H1 (cell line): ENCODE measurements around the gene ANXA3. TPM values are rescaled to one million over a fixed set of nuclear protein-coding genes. Genes with fewer than 3 reads are reported as not detected.

Experiments
- CTCF ChIA-PET: fragments of 300-600 bp; sonication (Branson Sonifier 250); formaldehyde crosslinking; loops from one replicate; lab custom pipeline; 2021; ENCODE audit not compliant: partially characterized antibody; lab: Charles Lee
- POLR2A ChIA-PET: fragments of 300-600 bp; sonication (Branson Sonifier 250); formaldehyde crosslinking; loops from one replicate; lab custom pipeline; 2021; ENCODE audit warnings: inconsistent platforms; ENCODE audit not compliant: partially characterized antibody; lab: Charles Lee
- DNase-seq, 2 experiments: peaks; one replicate each; pipeline versions ENCODE4 v3.0.0 to v3.0.0-alpha.2; 2010 to 2022; ENCODE audit warnings: low spot score in 2 of 2, low read depth in 1 of 2, mixed read lengths in 1 of 2
- FAIRE-seq: peaks from 2 replicates; lab custom pipeline; 2011; peaks lifted over from hg19 to GRCh38; lab: Jason Lieb, UNC
- H2AFZ ChIP-seq: 2 replicates; pipeline ENCODE4 v1.8.1; 2012; ENCODE audit warnings: low read length, inconsistent platforms
- H2AK5ac ChIP-seq: 2 replicates; pipeline ENCODE4 v1.6.1; 2013; ENCODE audit warnings: low read depth, low read length
- H2BK120ac ChIP-seq: replicated peaks from 2 replicates; pipeline ENCODE3; 2013; ENCODE audit warnings: low read depth, low read length, inconsistent platforms
- H2BK12ac ChIP-seq: 2 replicates; pipeline ENCODE4 v1.6.1; 2013; ENCODE audit warnings: low read depth, low read length
- H2BK15ac ChIP-seq: 2 replicates; pipeline ENCODE4 v1.6.1; 2013; ENCODE audit warnings: low read length
- H2BK20ac ChIP-seq: 2 replicates; pipeline ENCODE4 v1.6.1; 2013; ENCODE audit warnings: low read length
- H2BK5ac ChIP-seq: 2 replicates; pipeline ENCODE4 v1.6.1; 2013; ENCODE audit warnings: low read depth, low read length
- H3K14ac ChIP-seq: 2 replicates; pipeline ENCODE4 v1.6.1; 2013; ENCODE audit warnings: inconsistent platforms; ENCODE audit not compliant: insufficient read length
- H3K18ac ChIP-seq: 2 replicates; pipeline ENCODE4 v1.6.1; 2013; ENCODE audit warnings: low read length; ENCODE audit errors: extremely low read depth
- H3K23ac ChIP-seq: 2 replicates; pipeline ENCODE4 v1.6.1; 2013; ENCODE audit warnings: inconsistent platforms; ENCODE audit not compliant: insufficient read length
- H3K23me2 ChIP-seq: 2 replicates; pipeline ENCODE4 v1.6.1; 2013; ENCODE audit warnings: low read depth, low read length
- H3K27ac ChIP-seq: 2 replicates; pipeline ENCODE4 v1.6.1; 2011; ENCODE audit warnings: low read depth, low read length, inconsistent platforms
- H3K27me3 ChIP-seq, 4 experiments: replicated peaks in 1 of 4; 1 replicate in 1 of 4; 2 replicates in 3 of 4; pipeline versions ENCODE4 v1.6.1 to v1.8.1; 2011 to 2013; ENCODE audit warnings: low read length in 3 of 4, mild to moderate bottlenecking in 3 of 4, inconsistent platforms in 2 of 4, mixed read lengths in 2 of 4, moderate library complexity in 1 of 4; ENCODE audit not compliant: control insufficient read depth in 3 of 4, insufficient read depth in 3 of 4; ENCODE audit errors: extremely low read depth in 1 of 4
- H3K36me3 ChIP-seq, 4 experiments: 2 replicates each; pipeline versions ENCODE4 v1.6.1 to v1.8.1; 2011 to 2013; ENCODE audit warnings: mild to moderate bottlenecking in 4 of 4, low read length in 3 of 4, moderate library complexity in 2 of 4, control low read depth in 1 of 4, inconsistent platforms in 1 of 4; ENCODE audit not compliant: insufficient read depth in 4 of 4, control insufficient read depth in 2 of 4
- H3K4ac ChIP-seq: replicated peaks from 2 replicates; pipeline ENCODE3; 2013; ENCODE audit warnings: low read length, low read depth, mixed read lengths, inconsistent platforms; ENCODE audit not compliant: insufficient read length
- H3K4me1 ChIP-seq, 4 experiments: replicated peaks in 1 of 4; 1 replicate in 1 of 4; 2 replicates in 3 of 4; pipeline versions ENCODE4 v1.6.1 to v1.8.1; 2011 to 2013; ENCODE audit warnings: low read length in 3 of 4, inconsistent platforms in 2 of 4, mixed read lengths in 1 of 4; ENCODE audit not compliant: insufficient read depth in 4 of 4, control insufficient read depth in 3 of 4
- H3K4me2 ChIP-seq, 2 experiments: 2 replicates each; pipeline versions ENCODE4 v1.6.1 to v1.8.1; 2011 to 2013; ENCODE audit warnings: low read depth in 2 of 2, low read length in 2 of 2, control low read depth in 1 of 2, inconsistent platforms in 1 of 2, mild to moderate bottlenecking in 1 of 2; ENCODE audit not compliant: insufficient read depth in 1 of 2
- H3K4me3 ChIP-seq, 4 experiments: fragments of 200-600, 300-600 bp in 1 of 4; sonication (generic), shearing (Covaris generic), sonication (Bioruptor Twin) in 1 of 4; 2 replicates each; pipeline versions ENCODE4 v1.5.1 to v1.8.1; 2011 to 2016; ENCODE audit warnings: low read length in 4 of 4, low read depth in 3 of 4, control low read depth in 2 of 4, inconsistent platforms in 2 of 4, mild to moderate bottlenecking in 2 of 4, mixed read lengths in 1 of 4, moderate library complexity in 1 of 4; ENCODE audit not compliant: insufficient read depth in 2 of 4; ENCODE audit errors: extremely low read depth in 1 of 4
- H3K56ac ChIP-seq: replicated peaks from 2 replicates; pipeline ENCODE3; 2013; ENCODE audit warnings: low read depth, mild to moderate bottlenecking, mixed read lengths, low read length, inconsistent platforms; ENCODE audit not compliant: insufficient read length
- H3K79me1 ChIP-seq: 2 replicates; pipeline ENCODE4 v1.6.1; 2013; ENCODE audit warnings: low read depth, low read length, control low read depth
- H3K79me2 ChIP-seq, 2 experiments: 2 replicates each; pipeline versions ENCODE4 v1.6.1 to v1.8.1; 2012 to 2013; ENCODE audit warnings: low read length in 2 of 2, mild to moderate bottlenecking in 2 of 2, inconsistent platforms in 1 of 2; ENCODE audit not compliant: insufficient read depth in 2 of 2, control insufficient read depth in 1 of 2
- H3K9ac ChIP-seq, 4 experiments: replicated peaks in 1 of 4; 1 replicate in 1 of 4; 2 replicates in 3 of 4; pipeline versions ENCODE4 v1.6.1 to v1.8.1; 2011 to 2013; ENCODE audit warnings: low read depth in 3 of 4, low read length in 3 of 4, control low read depth in 2 of 4, mild to moderate bottlenecking in 2 of 4, moderate library complexity in 2 of 4, inconsistent platforms in 1 of 4; ENCODE audit errors: extremely low read depth in 1 of 4
- H3K9me3 ChIP-seq, 2 experiments: 2 replicates each; pipeline versions ENCODE4 v1.6.1 to v1.8.1; 2012 to 2013; ENCODE audit warnings: mild to moderate bottlenecking in 2 of 2, moderate library complexity in 2 of 2, control low read depth in 1 of 2, inconsistent platforms in 1 of 2, low read depth in 1 of 2, low read length in 1 of 2, mixed read lengths in 1 of 2; ENCODE audit not compliant: insufficient read depth in 2 of 2
- H4K20me1 ChIP-seq, 2 experiments: replicated peaks in 1 of 2; 2 replicates each; pipeline versions ENCODE3 to v1.8.1; 2011 to 2013; ENCODE audit warnings: inconsistent platforms in 2 of 2, low read length in 2 of 2, mild to moderate bottlenecking in 1 of 2; ENCODE audit not compliant: insufficient read depth in 2 of 2, control insufficient read depth in 1 of 2
- H4K5ac ChIP-seq: 2 replicates; pipeline ENCODE4 v1.6.1; 2013; ENCODE audit warnings: low read length, low read depth, mixed read lengths, inconsistent platforms; ENCODE audit not compliant: insufficient read length
- H4K8ac ChIP-seq: 2 replicates; pipeline ENCODE4 v1.8.0; 2013; ENCODE audit warnings: mild to moderate bottlenecking, moderate library complexity, low read length, inconsistent platforms; ENCODE audit not compliant: insufficient read depth; ENCODE audit errors: extremely low read depth
- H4K91ac ChIP-seq: replicated peaks from 2 replicates; pipeline ENCODE3; 2013; ENCODE audit warnings: low read length, mixed read lengths, inconsistent platforms; ENCODE audit not compliant: insufficient read length
- POU5F1 ChIP-seq: IDR thresholded peaks from 2 replicates; pipeline ENCODE4 v1.6.1; 2011; ENCODE audit warnings: low read depth, mild to moderate bottlenecking, low read length, moderate library complexity
- SIX5 ChIP-seq: IDR thresholded peaks from 2 replicates; pipeline ENCODE4 v1.6.1; 2011; ENCODE audit warnings: mild to moderate bottlenecking, low read depth, low read length
- WGBS, 2 experiments: shearing (Covaris generic) in 1 of 2; methylation state at CpG; one replicate each; pipeline versions ENCODE4 v1.1.6 to v1.1.7; 2013 to 2015; ENCODE audit warnings: low lambda C conversion rate in 2 of 2, mixed read lengths in 2 of 2, inconsistent platforms in 1 of 2, low coverage in 1 of 2, missing lambda C conversion rate in 1 of 2; ENCODE audit not compliant: insufficient replicate concordance in 2 of 2, insufficient coverage in 1 of 2, insufficient read length in 1 of 2; ENCODE audit errors: extremely low coverage in 1 of 2, missing lambda C conversion rate in 1 of 2; 5-methylcytosine and 5-hydroxymethylcytosine counted together
- polyA plus RNA-seq, 7 experiments: library from polyadenylated mRNA; depleted of rRNA in 3 of 7; stranded (reverse) in 5 of 7; unstranded in 2 of 7; fragments of >200 nt in 5 of 7; fragments of 200-250 nt in 2 of 7; gene quantifications; 1 replicate in 5 of 7; 2 replicates in 1 of 7; 4 replicates in 1 of 7; pipeline versions ENCODE4 v1.2.1 to v1.2.3, GENCODE V29; 2011 to 2013; ENCODE audit warnings: missing spikeins in 2 of 7, mixed read lengths in 2 of 7
- total RNA-seq: library from RNA; stranded (reverse); fragmentation: NEBNext Ultra II Directional; extraction: Animal tissue kit (Norgen Biotek cat#: 25700); gene quantifications from 2 replicates; pipeline ENCODE4 v1.2.1, GENCODE V29; 2021

Gene ANXA3
- total and polyA plus RNA-seq, 2 of the 8 experiments (the other 6 are each of a cell fraction or from before 2014, with no cell fraction given): 10.3 to 27.3 TPM

GRCh38 chr4:78603384-78603783 is 51.8 kb downstream of the ANXA3 start:
- no peak for FAIRE-seq
- H3K4me2 ChIP-seq: no peak overlapping the region

More at GRCh38 chr4:78603384-78603783, 51.8 kb downstream of the ANXA3 start:
- H2AK5ac ChIP-seq: no peak overlapping the region
- no peak overlapping the region for H3K56ac ChIP-seq
- ChIA-PET POLR2A (interaction anchor here (0.5 kb wide), 1 partner anchor 767 kb away, joined by 3 read pairs; no protein-coding TSS in a partner anchor), CTCF (interaction anchor here (1.1 to 2.8 kb wide), 3 partner anchors 10 to 17 kb away, joined by 3 to 6 read pairs (median 4); no protein-coding TSS in a partner anchor)
- no peak overlapping the region for H4K8ac ChIP-seq
- no peak overlapping the region for H4K5ac ChIP-seq
- H3K27ac ChIP-seq: no peak overlapping the region
- no peak overlapping the region for H3K14ac ChIP-seq
- no peaks in the 10 kb centered on the region for H4K20me1 ChIP-seq
- no peak overlapping the region for H2BK15ac ChIP-seq
- H3K23me2 ChIP-seq: no peaks in the 10 kb centered on the region; the same call in 1 of the 2 replicates
- TF ChIP-seq SIX5 (no peak), POU5F1 (no peak)
- 92% methylated on average over 3 of the region's 3 CpGs; no CpG with 5 or more reads in 1 of the 2 experiments for WGBS, 2 experiments
- H2BK5ac ChIP-seq: no peak overlapping the region
- no peak overlapping the region for H3K18ac ChIP-seq
- H3K4me3 ChIP-seq: no peak overlapping the region
- no peak overlapping the region for H3K23ac ChIP-seq
- DNase-seq: no peak
- H2AFZ ChIP-seq: no peak overlapping the region
- no peaks in the 10 kb centered on the region; a peak in 1 of 8 replicates for H3K36me3 ChIP-seq
- H2BK120ac ChIP-seq: no peak overlapping the region
- no peak overlapping the region for H3K9ac ChIP-seq
- H4K91ac ChIP-seq: no peak overlapping the region
- no peaks in the 10 kb centered on the region for H3K9me3 ChIP-seq
- no peak overlapping the region for H2BK12ac ChIP-seq
- no peak overlapping the region for H3K4ac ChIP-seq
- H3K79me2 ChIP-seq: no peaks in the 10 kb centered on the region
- H3K79me1 ChIP-seq: no peaks in the 10 kb centered on the region
- H3K4me1 ChIP-seq: no peaks in the 10 kb centered on the region
- H3K27me3 ChIP-seq: no peaks in the 10 kb centered on the region
- no peak overlapping the region for H2BK20ac ChIP-seq
